SU-DHL-6 (cell line): ENCODE results near the gene ANXA11.

Source experiments
- H2AFZ ChIP-seq: fragments of 200-600 bp; sonication (generic); 2 replicates; pipeline ENCODE4 v1.6.1; 2014; ENCODE audit warnings: low read depth, mild to moderate bottlenecking, moderate library complexity, mixed read lengths, antibody characterized with exemption, low read length; ENCODE audit not compliant: severe bottlenecking
- H3F3A ChIP-seq: fragments of 200-600 bp; shearing (Covaris generic); 2 replicates; pipeline ENCODE4 v1.6.0; 2016; ENCODE audit warnings: antibody characterized with exemption, mild to moderate bottlenecking; ENCODE audit not compliant: insufficient read depth
- H3K27ac ChIP-seq: fragments of 200-600 bp; sonication (generic); 2 replicates; pipeline ENCODE4 v1.5.1; 2016; ENCODE audit warnings: low read depth, mild to moderate bottlenecking, low read length, moderate library complexity, mixed read lengths
- H3K27me3 ChIP-seq: fragments of 200-600 bp; sonication (generic), shearing (Covaris generic); 2 replicates; pipeline ENCODE4 v1.6.0; 2014; ENCODE audit warnings: mild to moderate bottlenecking, low read length
- H3K36me3 ChIP-seq: fragments of 200-600 bp; sonication (generic); 2 replicates; pipeline ENCODE4 v1.6.1; 2014; ENCODE audit warnings: mild to moderate bottlenecking, low read length, mixed read lengths
- H3K4me2 ChIP-seq: fragments of 300-600, 200-600 bp; shearing (Covaris generic), sonication (generic); 2 replicates; pipeline ENCODE4 v1.6.0; 2014; ENCODE audit warnings: low read length, low read depth, mild to moderate bottlenecking; ENCODE audit not compliant: poor library complexity, severe bottlenecking
- H3K4me3 ChIP-seq: fragments of 200-600 bp; sonication (generic); 2 replicates; pipeline ENCODE4 v1.5.1; 2014; ENCODE audit warnings: antibody characterized with exemption, low read length, mild to moderate bottlenecking, mixed read lengths; ENCODE audit not compliant: insufficient read depth, poor library complexity, severe bottlenecking
- H3K79me2 ChIP-seq: fragments of 200-600 bp; sonication (generic); 2 replicates; pipeline ENCODE4 v1.6.1; 2014; ENCODE audit warnings: mild to moderate bottlenecking, low read length, moderate library complexity; ENCODE audit not compliant: insufficient read depth
- H3K9ac ChIP-seq: fragments of 200-600 bp; sonication (generic); 2 replicates; pipeline ENCODE4 v1.7.0; 2014; ENCODE audit warnings: mild to moderate bottlenecking, low read length
- H3K9me2 ChIP-seq: fragments of 200-600 bp; sonication (generic); replicated peaks from 2 replicates; pipeline ENCODE4 v1.6.1; 2014; ENCODE audit warnings: low read length; ENCODE audit not compliant: insufficient read depth
- H3K9me3 ChIP-seq: fragments of 200-600 bp; sonication (generic); 2 replicates; pipeline ENCODE4 v1.6.1; 2014; ENCODE audit warnings: low read length, mixed read lengths; ENCODE audit not compliant: insufficient read depth
- H4K20me1 ChIP-seq: fragments of 200-600 bp; sonication (generic); 2 replicates; pipeline ENCODE4 v1.6.1; 2014; ENCODE audit warnings: low read depth, mild to moderate bottlenecking, antibody characterized with exemption, low read length, moderate library complexity, mixed read lengths
- CTCF ChIP-seq: fragments of 200-600 bp; sonication (generic); IDR thresholded peaks from one replicate; pipeline ENCODE4 v1.5.1; 2017; ENCODE audit warnings: antibody characterized with exemption, mild to moderate bottlenecking, low read length, moderate library complexity; ENCODE audit not compliant: insufficient read depth, poor library complexity, severe bottlenecking
- EZH2phosphoT487 ChIP-seq: fragments of 200-600 bp; sonication (generic), shearing (Covaris generic); conservative IDR thresholded peaks from 2 replicates; pipeline ENCODE4 v1.6.1; 2018; ENCODE audit warnings: mild to moderate bottlenecking, antibody characterized with exemption, low read length, moderate library complexity, mixed read lengths

Gene ANXA11

GRCh38 chr10:80122110-80122710 is 83.1 kb downstream of the ANXA11 start:
- Histone ChIP-seq H3K4me3 (no peak overlapping the region), H3K9ac (no peak overlapping the region), H3K27me3 (no peaks in the 10 kb centered on the region), H3K9me3 (no peaks in the 10 kb centered on the region), H3K27ac (no peak overlapping the region), H3K79me2 (no peaks in the 10 kb centered on the region), H3K36me3 (no peaks in the 10 kb centered on the region), H2AFZ (no peak overlapping the region), H3K4me2 (no peak overlapping the region), H3K9me2 (no peaks in the 10 kb centered on the region), H4K20me1 (no peaks in the 10 kb centered on the region), H3F3A (no peaks in the 10 kb centered on the region)
- no peak for TF ChIP-seq EZH2phosphoT487
- TF ChIP-seq CTCF = no peak

- no peaks in the 10 kb centered on the region for H4K20me1 ChIP-seq
- no peak overlapping the region for H3K9ac ChIP-seq
- no peaks in the 10 kb centered on the region for H3K9me3 ChIP-seq
- no peak overlapping the region for H3K27ac ChIP-seq
- no peak for TF ChIP-seq CTCF
- TF ChIP-seq EZH2phosphoT487 = no peak
- H3K36me3 ChIP-seq = no peaks in the 10 kb centered on the region
- no peak overlapping the region for H3K4me3 ChIP-seq
- H3K27me3 ChIP-seq = no peaks in the 10 kb centered on the region
- no peaks in the 10 kb centered on the region for H3K9me2 ChIP-seq
- no peaks in the 10 kb centered on the region for H3K79me2 ChIP-seq
- no peaks in the 10 kb centered on the region for H3F3A ChIP-seq
- H3K4me2 ChIP-seq = no peak overlapping the region
- no peak overlapping the region for H2AFZ ChIP-seq
These were observed 86.7 kb downstream of the ANXA11 start for GRCh38 chr10:80118669-80119068.

- Histone ChIP-seq H3K27ac (no peak overlapping the region), H3K4me2 (no peak overlapping the region), H3K27me3 (no peaks in the 10 kb centered on the region), H3K36me3 (no peaks in the 10 kb centered on the region), H4K20me1 (no peaks in the 10 kb centered on the region), H3K4me3 (no peak overlapping the region), H3K9me2 (no peaks in the 10 kb centered on the region), H3F3A (no peaks in the 10 kb centered on the region), H3K9me3 (peaks cover 14% of the 10 kb centered on the region; the same call in 1 of the 2 replicates), H3K9ac (no peak overlapping the region), H3K79me2 (no peaks in the 10 kb centered on the region), H2AFZ (no peak overlapping the region)
- TF ChIP-seq CTCF (no peak), EZH2phosphoT487 (no peak)
These were observed 94.4 kb downstream of the ANXA11 start for GRCh38 chr10:80110986-80111385.
